ENCODE data around the gene WRAP73.

DNA sequence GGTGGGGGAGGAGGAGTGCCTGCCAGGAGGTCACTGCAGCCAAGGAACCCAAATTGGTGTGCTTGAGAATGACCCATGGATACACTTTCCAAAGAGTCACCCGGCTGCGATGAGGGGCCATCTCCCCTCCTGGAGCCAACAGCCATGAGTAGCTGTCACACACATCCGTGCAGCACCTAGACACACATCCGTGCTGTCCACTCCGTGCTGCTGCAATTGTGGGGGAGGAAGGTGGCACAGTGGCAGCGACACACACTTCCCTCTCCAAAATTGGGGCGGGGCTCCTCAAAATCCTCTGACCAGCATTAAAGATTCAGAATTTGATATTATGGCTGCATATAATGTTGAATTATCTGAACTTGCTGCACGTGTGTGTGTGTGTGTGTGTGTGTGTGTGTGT lies 18.2 kb upstream of the WRAP73 start:
- TF ChIP-seq, protein P1, sequence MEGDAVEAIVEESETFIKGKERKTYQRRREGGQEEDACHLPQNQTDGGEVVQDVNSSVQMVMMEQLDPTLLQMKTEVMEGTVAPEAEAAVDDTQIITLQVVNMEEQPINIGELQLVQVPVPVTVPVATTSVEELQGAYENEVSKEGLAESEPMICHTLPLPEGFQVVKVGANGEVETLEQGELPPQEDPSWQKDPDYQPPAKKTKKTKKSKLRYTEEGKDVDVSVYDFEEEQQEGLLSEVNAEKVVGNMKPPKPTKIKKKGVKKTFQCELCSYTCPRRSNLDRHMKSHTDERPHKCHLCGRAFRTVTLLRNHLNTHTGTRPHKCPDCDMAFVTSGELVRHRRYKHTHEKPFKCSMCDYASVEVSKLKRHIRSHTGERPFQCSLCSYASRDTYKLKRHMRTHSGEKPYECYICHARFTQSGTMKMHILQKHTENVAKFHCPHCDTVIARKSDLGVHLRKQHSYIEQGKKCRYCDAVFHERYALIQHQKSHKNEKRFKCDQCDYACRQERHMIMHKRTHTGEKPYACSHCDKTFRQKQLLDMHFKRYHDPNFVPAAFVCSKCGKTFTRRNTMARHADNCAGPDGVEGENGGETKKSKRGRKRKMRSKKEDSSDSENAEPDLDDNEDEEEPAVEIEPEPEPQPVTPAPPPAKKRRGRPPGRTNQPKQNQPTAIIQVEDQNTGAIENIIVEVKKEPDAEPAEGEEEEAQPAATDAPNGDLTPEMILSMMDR (IDR thresholded peaks at IDR 0.05), result no peak
- no peak for TF ChIP-seq POLR2A (IDR thresholded peaks at IDR 0.05)

Data from adrenal gland (tissue), 5 donors.